Neural cell (in vitro differentiated cells): ENCODE results near the gene TMEM147. TPM values are rescaled to one million over a fixed set of nuclear protein-coding genes. Genes with fewer than 3 reads are reported as not detected.

Experiments
- H2AFZ ChIP-seq: fragments of 200-600, 300-800 bp; sonication (generic), shearing (Covaris generic); 2 replicates; pipeline ENCODE4 v1.6.0; 2014; ENCODE audit warnings: low read depth, mild to moderate bottlenecking, antibody characterized with exemption, low read length, moderate library complexity
- H3F3A ChIP-seq: fragments of 200-600 bp; shearing (Covaris generic); 2 replicates; pipeline ENCODE4 v1.6.1; 2016; ENCODE audit warnings: mild to moderate bottlenecking, moderate library complexity, mixed read lengths, antibody characterized with exemption, low read length; ENCODE audit not compliant: insufficient read depth, poor library complexity, severe bottlenecking
- H3K27ac ChIP-seq: fragments of 200-600, 300-800 bp; sonication (generic), shearing (Covaris generic); 2 replicates; pipeline ENCODE4 v1.5.1; 2014; ENCODE audit warnings: mild to moderate bottlenecking, low read length, moderate library complexity
- H3K27me3 ChIP-seq: fragments of 300-800, 200-600 bp; sonication (generic), shearing (Covaris generic); 2 replicates; pipeline ENCODE4 v1.6.0; 2014; ENCODE audit warnings: mild to moderate bottlenecking, low read depth, low read length, moderate library complexity; ENCODE audit not compliant: insufficient read depth
- H3K36me3 ChIP-seq: fragments of 300-800, 200-600 bp; sonication (generic), shearing (Covaris generic); 2 replicates; pipeline ENCODE4 v1.5.1; 2014; ENCODE audit warnings: mild to moderate bottlenecking, antibody characterized with exemption, low read length, moderate library complexity; ENCODE audit not compliant: insufficient read depth
- H3K4me2 ChIP-seq: fragments of 300-800, 200-600 bp; sonication (generic), shearing (Covaris generic); 2 replicates; pipeline ENCODE4 v1.6.0; 2014; ENCODE audit warnings: mild to moderate bottlenecking, low read length
- H3K4me3 ChIP-seq: fragments of 300-800, 200-600 bp; sonication (generic), shearing (Covaris generic); 2 replicates; pipeline ENCODE4 v1.5.1; 2014; ENCODE audit warnings: mild to moderate bottlenecking, low read length, moderate library complexity
- H3K79me2 ChIP-seq: fragments of 200-600 bp; shearing (Covaris generic); replicated peaks from 2 replicates; pipeline ENCODE4 v1.6.0; 2014; ENCODE audit warnings: mild to moderate bottlenecking, low read length, moderate library complexity; ENCODE audit not compliant: insufficient read depth
- H3K9ac ChIP-seq: fragments of 300-800, 200-600 bp; sonication (generic), shearing (Covaris generic); 2 replicates; pipeline ENCODE4 v1.6.1; 2016; ENCODE audit warnings: mild to moderate bottlenecking, low read length, mixed read lengths
- H3K9me2 ChIP-seq: fragments of 200-600 bp; shearing (Covaris generic); 2 replicates; pipeline ENCODE4 v1.6.1; 2016; ENCODE audit warnings: mild to moderate bottlenecking, low read length, mixed read lengths; ENCODE audit not compliant: insufficient read depth
- H3K9me3 ChIP-seq: fragments of 200-600, 300-800 bp; sonication (generic), shearing (Covaris generic); 2 replicates; pipeline ENCODE4 v1.6.1; 2016; ENCODE audit warnings: mild to moderate bottlenecking, mixed run types, low read length, moderate library complexity, mixed read lengths
- H4K20me1 ChIP-seq: fragments of 200-600 bp; shearing (Covaris generic); 2 replicates; pipeline ENCODE4 v1.6.1; 2016; ENCODE audit warnings: mild to moderate bottlenecking, mixed run types; ENCODE audit not compliant: insufficient read depth
- EP300 ChIP-seq: fragments of 450-650 bp; conservative IDR thresholded peaks from 2 replicates; pipeline ENCODE4 v1.6.1; 2014; ENCODE audit warnings: antibody characterized with exemption, mild to moderate bottlenecking, moderate library complexity; ENCODE audit not compliant: poor library complexity, severe bottlenecking
- EZH2 ChIP-seq: fragments of 200-600, 300-800 bp; shearing (Covaris generic), sonication (generic); IDR thresholded peaks from 2 replicates; pipeline ENCODE4 v1.6.1; 2014; ENCODE audit warnings: antibody characterized with exemption, low read length, borderline replicate concordance, mild to moderate bottlenecking; ENCODE audit not compliant: insufficient read depth, poor library complexity, severe bottlenecking
- MXI1 ChIP-seq: fragments of 450-650 bp; conservative IDR thresholded peaks from 2 replicates; pipeline ENCODE4 v1.6.1; 2014; ENCODE audit warnings: antibody characterized with exemption, mild to moderate bottlenecking; ENCODE audit not compliant: poor library complexity, severe bottlenecking
- POLR2AphosphoS5 ChIP-seq: IDR thresholded peaks from 2 replicates; pipeline ENCODE4 v1.6.1; 2012
- RAD21 ChIP-seq: fragments of 450-650 bp; conservative IDR thresholded peaks from 2 replicates; pipeline ENCODE4 v1.6.1; 2014; ENCODE audit warnings: antibody characterized with exemption, mild to moderate bottlenecking, moderate library complexity
- SMC3 ChIP-seq: fragments of 450-650 bp; conservative IDR thresholded peaks from 2 replicates; pipeline ENCODE4 v1.6.1; 2014; ENCODE audit warnings: antibody characterized with exemption, mild to moderate bottlenecking, moderate library complexity; ENCODE audit not compliant: poor library complexity
- TAF1 ChIP-seq: IDR thresholded peaks from 2 replicates; pipeline ENCODE4 v1.6.1; 2012; ENCODE audit warnings: low read depth
- polyA plus RNA-seq: library from polyadenylated mRNA; depleted of rRNA; stranded (reverse); fragments of >200 nt; gene quantifications from 2 replicates; pipeline ENCODE4 v1.2.3, GENCODE V29; 2014
- TF ChIP-seq, protein P1 (sequence below): fragments of 450-650 bp; IDR thresholded peaks from 2 replicates; pipeline ENCODE4 v1.5.1; 2014; ENCODE audit warnings: antibody characterized with exemption, mild to moderate bottlenecking, moderate library complexity; ENCODE audit not compliant: poor library complexity, severe bottlenecking
- TF ChIP-seq, protein P2 (sequence below): IDR thresholded peaks from 2 replicates; pipeline ENCODE4 v1.6.1; 2012; ENCODE audit warnings: borderline replicate concordance

Gene TMEM147
- polyA plus RNA-seq, 1 donor from 2014 or later: 106 TPM

DNA sequence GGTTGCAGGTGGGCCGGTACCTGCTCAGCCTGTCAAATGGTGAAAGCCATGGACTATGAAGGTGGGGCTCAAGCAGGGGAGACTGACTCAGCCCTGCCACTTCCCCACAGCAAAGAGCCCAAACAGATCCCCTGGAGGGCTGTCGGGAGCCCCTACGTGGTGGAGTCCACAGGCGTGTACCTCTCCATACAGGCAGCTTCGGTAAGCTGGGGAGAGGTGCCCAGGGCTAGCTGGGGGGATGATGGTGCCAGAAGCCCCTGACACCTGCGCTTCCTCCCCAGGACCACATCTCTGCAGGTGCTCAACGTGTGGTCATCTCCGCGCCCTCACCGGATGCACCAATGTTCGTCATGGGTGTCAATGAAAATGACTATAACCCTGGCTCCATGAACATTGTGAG, 3.2 kb upstream of the TMEM147 start:
- Histone ChIP-seq H4K20me1 (no peaks in the 10 kb centered on the region), H3K79me2 (peaks cover 18% of the 10 kb centered on the region), H2AFZ (no peak overlapping the region), H3F3A (no peaks in the 10 kb centered on the region), H3K4me3 (no peak overlapping the region), H3K36me3 (no peaks in the 10 kb centered on the region), H3K9ac (no peak overlapping the region), H3K4me2 (no peak overlapping the region), H3K27ac (no peak overlapping the region), H3K27me3 (no peaks in the 10 kb centered on the region), H3K9me2 (no peaks in the 10 kb centered on the region), H3K9me3 (no peaks in the 10 kb centered on the region)
- TF ChIP-seq, protein P1, sequence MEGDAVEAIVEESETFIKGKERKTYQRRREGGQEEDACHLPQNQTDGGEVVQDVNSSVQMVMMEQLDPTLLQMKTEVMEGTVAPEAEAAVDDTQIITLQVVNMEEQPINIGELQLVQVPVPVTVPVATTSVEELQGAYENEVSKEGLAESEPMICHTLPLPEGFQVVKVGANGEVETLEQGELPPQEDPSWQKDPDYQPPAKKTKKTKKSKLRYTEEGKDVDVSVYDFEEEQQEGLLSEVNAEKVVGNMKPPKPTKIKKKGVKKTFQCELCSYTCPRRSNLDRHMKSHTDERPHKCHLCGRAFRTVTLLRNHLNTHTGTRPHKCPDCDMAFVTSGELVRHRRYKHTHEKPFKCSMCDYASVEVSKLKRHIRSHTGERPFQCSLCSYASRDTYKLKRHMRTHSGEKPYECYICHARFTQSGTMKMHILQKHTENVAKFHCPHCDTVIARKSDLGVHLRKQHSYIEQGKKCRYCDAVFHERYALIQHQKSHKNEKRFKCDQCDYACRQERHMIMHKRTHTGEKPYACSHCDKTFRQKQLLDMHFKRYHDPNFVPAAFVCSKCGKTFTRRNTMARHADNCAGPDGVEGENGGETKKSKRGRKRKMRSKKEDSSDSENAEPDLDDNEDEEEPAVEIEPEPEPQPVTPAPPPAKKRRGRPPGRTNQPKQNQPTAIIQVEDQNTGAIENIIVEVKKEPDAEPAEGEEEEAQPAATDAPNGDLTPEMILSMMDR: no peak
- TF ChIP-seq RAD21: no peak

DNA sequence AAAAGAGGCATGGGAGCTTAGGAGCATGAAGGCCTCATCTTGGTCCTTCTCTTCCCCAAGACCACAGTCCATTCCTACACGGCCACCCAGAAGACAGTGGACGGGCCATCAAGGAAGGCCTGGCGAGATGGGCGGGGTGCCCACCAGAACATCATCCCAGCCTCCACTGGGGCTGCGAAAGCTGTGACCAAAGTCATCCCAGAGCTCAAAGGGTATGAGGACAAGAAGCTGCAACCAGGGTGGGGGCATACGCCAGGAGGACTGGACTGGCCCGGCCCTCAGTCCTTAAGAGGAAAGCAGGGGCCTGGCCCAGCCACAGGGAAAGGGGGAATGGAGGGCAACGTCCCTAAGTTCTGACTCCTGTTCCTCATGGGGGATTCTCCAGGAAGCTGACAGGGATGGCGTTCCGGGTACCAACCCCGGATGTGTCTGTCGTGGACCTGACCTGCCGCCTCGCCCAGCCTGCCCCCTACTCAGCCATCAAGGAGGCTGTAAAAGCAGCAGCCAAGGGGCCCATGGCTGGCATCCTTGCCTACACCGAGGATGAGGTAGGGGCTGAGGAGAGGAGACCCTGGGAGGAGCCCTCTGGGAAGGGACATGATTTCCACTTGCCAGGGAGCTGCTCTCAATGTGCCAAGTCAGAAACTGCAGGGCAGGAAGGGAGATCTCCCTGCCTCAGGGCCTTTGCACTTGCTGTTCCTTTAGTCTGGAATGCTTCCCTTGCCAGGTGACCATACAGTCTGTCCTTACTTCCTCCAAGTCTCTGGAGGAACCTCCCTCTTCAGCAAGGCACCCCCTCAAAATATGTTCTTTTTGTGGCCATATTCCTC, 1.9 kb upstream of the TMEM147 start:
- Histone ChIP-seq H2AFZ (no peak overlapping the region), H4K20me1 (no peaks in the 10 kb centered on the region), H3K9me2 (no peaks in the 10 kb centered on the region), H3K27ac (no peak overlapping the region), H3K4me2 (no peak overlapping the region), H3K36me3 (no peaks in the 10 kb centered on the region), H3K27me3 (no peaks in the 10 kb centered on the region), H3K79me2 (peaks cover 18% of the 10 kb centered on the region), H3K9ac (no peak overlapping the region), H3K9me3 (no peaks in the 10 kb centered on the region), H3F3A (no peaks in the 10 kb centered on the region), H3K4me3 (peak overlapping the region; percentile 99)
- TF ChIP-seq, protein P1: no peak
- TF ChIP-seq, protein P2, sequence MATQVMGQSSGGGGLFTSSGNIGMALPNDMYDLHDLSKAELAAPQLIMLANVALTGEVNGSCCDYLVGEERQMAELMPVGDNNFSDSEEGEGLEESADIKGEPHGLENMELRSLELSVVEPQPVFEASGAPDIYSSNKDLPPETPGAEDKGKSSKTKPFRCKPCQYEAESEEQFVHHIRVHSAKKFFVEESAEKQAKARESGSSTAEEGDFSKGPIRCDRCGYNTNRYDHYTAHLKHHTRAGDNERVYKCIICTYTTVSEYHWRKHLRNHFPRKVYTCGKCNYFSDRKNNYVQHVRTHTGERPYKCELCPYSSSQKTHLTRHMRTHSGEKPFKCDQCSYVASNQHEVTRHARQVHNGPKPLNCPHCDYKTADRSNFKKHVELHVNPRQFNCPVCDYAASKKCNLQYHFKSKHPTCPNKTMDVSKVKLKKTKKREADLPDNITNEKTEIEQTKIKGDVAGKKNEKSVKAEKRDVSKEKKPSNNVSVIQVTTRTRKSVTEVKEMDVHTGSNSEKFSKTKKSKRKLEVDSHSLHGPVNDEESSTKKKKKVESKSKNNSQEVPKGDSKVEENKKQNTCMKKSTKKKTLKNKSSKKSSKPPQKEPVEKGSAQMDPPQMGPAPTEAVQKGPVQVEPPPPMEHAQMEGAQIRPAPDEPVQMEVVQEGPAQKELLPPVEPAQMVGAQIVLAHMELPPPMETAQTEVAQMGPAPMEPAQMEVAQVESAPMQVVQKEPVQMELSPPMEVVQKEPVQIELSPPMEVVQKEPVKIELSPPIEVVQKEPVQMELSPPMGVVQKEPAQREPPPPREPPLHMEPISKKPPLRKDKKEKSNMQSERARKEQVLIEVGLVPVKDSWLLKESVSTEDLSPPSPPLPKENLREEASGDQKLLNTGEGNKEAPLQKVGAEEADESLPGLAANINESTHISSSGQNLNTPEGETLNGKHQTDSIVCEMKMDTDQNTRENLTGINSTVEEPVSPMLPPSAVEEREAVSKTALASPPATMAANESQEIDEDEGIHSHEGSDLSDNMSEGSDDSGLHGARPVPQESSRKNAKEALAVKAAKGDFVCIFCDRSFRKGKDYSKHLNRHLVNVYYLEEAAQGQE: no peak
- TF ChIP-seq RAD21: no peak
- TF ChIP-seq SMC3: no peak
- no peak for TF ChIP-seq TAF1
- no peak for TF ChIP-seq EZH2
- TF ChIP-seq EP300: no peak
- no peak for TF ChIP-seq POLR2AphosphoS5
- TF ChIP-seq MXI1: no peak
